ENCODE results near the gene MYL11. TPM values are rescaled to one million over a fixed set of nuclear protein-coding genes. Genes with fewer than 3 reads are reported as not detected.

The MYL11 gene
- total RNA-seq, 1 donor from 2014 or later = not detected

GRCh38 chr16:30353438-30354129 lies 21.0 kb upstream of the MYL11 start:
- Mint-ChIP-seq H3K4me1 (ENCODE audit: low read depth, unreplicated experiment) (peaks cover 13% of the 10 kb centered on the region), H3K27me3 (ENCODE audit: low read depth, unreplicated experiment) (no peaks in the 10 kb centered on the region), H3K4me3 (ENCODE audit: unreplicated experiment) (peak overlapping the region; percentile 95), H3K36me3 (ENCODE audit: low read depth, unreplicated experiment) (peaks cover 20% of the 10 kb centered on the region), H3K9me3 (ENCODE audit: unreplicated experiment) (no peaks in the 10 kb centered on the region), H3K27ac (ENCODE audit: unreplicated experiment) (peak overlapping the region; percentile 55)
- Histone ChIP-seq H2AFZ (ENCODE audit: low read depth, low read length) (no peak overlapping the region), H3K4me3 (ENCODE audit: insufficient read depth, low read depth, low read length) (no peak overlapping the region), H3K9me3 (ENCODE audit: insufficient read depth, low read depth, low read length) (no peaks in the 10 kb centered on the region), H3K79me2 (ENCODE audit: insufficient read depth, low read length) (peaks cover 46% of the 10 kb centered on the region), H3K4me2 (ENCODE audit: low read length) (peak overlapping the region; percentile 96), H3K36me3 (ENCODE audit: insufficient read depth, low read length) (peaks cover 20% of the 10 kb centered on the region), H3K9ac (ENCODE audit: low read length) (peak overlapping the region; percentile 96), H3K4me1 (ENCODE audit: insufficient read depth, low read length) (peaks cover 23% of the 10 kb centered on the region), H4K20me1 (ENCODE audit: insufficient read depth, low read length) (peaks cover 36% of the 10 kb centered on the region), H3K27me3 (ENCODE audit: insufficient read depth, low read length) (no peaks in the 10 kb centered on the region), H3K27ac (ENCODE audit: low read depth, low read length) (no peak overlapping the region)
- TF ChIP-seq EZH2 (IDR thresholded peaks at IDR 0.05; ENCODE audit: insufficient read depth, low read length) = no peak
- no peak for TF ChIP-seq CTCF (IDR thresholded peaks at IDR 0.05; ENCODE audit: insufficient read depth, low read depth, low read length)
- no peak for DNase-seq (ENCODE audit: low read depth)
- no peak for FAIRE-seq

DNA sequence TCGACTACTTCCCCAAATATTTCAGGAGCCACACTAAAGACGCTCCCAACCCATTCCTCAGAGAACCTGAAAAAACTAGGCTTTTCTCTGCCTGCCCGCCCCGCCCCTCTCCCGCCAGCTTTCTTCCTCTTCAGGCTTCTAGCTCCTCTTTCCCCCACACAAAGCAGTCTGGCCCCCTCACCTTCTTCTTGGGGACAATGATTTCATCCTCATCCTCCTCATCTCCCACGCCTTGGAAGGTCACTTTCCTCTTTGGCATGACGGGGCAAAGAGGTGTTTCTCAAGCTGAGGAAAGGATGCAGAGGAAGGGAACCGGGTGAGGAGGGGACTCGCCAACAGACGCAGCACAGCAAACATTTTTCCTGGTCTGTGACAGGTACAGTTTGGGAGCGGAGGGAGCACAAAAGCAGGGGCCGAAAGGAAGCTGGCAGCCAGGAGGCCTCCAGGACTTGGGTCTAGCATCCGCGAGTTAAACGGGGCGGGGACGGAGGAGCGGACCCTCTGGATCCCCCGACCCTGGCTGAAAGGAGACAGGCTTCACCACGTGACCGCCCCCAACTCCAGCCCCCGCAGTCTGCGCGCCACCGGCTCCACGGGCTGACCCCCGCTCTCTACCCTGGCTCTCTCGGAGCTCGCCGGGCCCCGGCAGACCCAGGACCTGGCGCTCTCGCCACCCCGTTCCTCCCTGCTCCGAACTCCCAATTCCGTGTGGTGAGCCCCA lies 20.0 kb upstream of the MYL11 start:
- peak overlapping the region; percentile 99 for H3K27ac ChIP-seq (ENCODE audit: low read depth, low read length)
- Mint-ChIP-seq H3K27me3 (ENCODE audit: low read depth, unreplicated experiment) (no peaks in the 10 kb centered on the region), H3K4me1 (ENCODE audit: low read depth, unreplicated experiment) (peaks cover 13% of the 10 kb centered on the region), H3K9me3 (ENCODE audit: unreplicated experiment) (no peaks in the 10 kb centered on the region), H3K4me3 (ENCODE audit: unreplicated experiment) (peak overlapping the region; percentile 95), H3K36me3 (ENCODE audit: low read depth, unreplicated experiment) (peaks cover 22% of the 10 kb centered on the region), H3K27ac (ENCODE audit: unreplicated experiment) (peak overlapping the region; percentile 99)
- H3K4me3 ChIP-seq (ENCODE audit: insufficient read depth, low read depth, low read length) = peak overlapping the region; percentile 93
- H3K27me3 ChIP-seq (ENCODE audit: insufficient read depth, low read length) = no peaks in the 10 kb centered on the region
- no peak for FAIRE-seq
- H2AFZ ChIP-seq (ENCODE audit: low read depth, low read length) = peak overlapping the region; percentile 66
- H3K36me3 ChIP-seq (ENCODE audit: insufficient read depth, low read length) = peaks cover 22% of the 10 kb centered on the region
- peaks cover 46% of the 10 kb centered on the region for H4K20me1 ChIP-seq (ENCODE audit: insufficient read depth, low read length)
- no peak for TF ChIP-seq EZH2 (IDR thresholded peaks at IDR 0.05; ENCODE audit: insufficient read depth, low read length)
- no peak for TF ChIP-seq CTCF (IDR thresholded peaks at IDR 0.05; ENCODE audit: insufficient read depth, low read depth, low read length)
- no peaks in the 10 kb centered on the region for H3K9me3 ChIP-seq (ENCODE audit: insufficient read depth, low read depth, low read length)
- DNase-seq (ENCODE audit: low read depth) = no peak
- peaks cover 56% of the 10 kb centered on the region for H3K79me2 ChIP-seq (ENCODE audit: insufficient read depth, low read length)
- H3K4me2 ChIP-seq (ENCODE audit: low read length) = peak overlapping the region; percentile 96
- peak overlapping the region; percentile 96 for H3K9ac ChIP-seq (ENCODE audit: low read length)
- H3K4me1 ChIP-seq (ENCODE audit: insufficient read depth, low read length) = peaks cover 23% of the 10 kb centered on the region
